ENCODE measurements around the gene PBLD.

PBLD gene
- 2.1 to 3.7 (median 2.6) reads per million in 3 donors for total RNA-seq

GRCh38 chr10:68332259-68333057 lies at the start of gene PBLD:
PBLD (minus strand) TSS chr10:68332928; CDS start chr10:68306844, 26,084 bp downstream.
- Histone ChIP-seq H3K36me3 (ENCODE audit: control insufficient read depth, insufficient read depth, low read length) (peaks cover 4% of the 10 kb centered on the region), H3K27ac (ENCODE audit: insufficient read depth, low read length, poor library complexity, severe bottlenecking) (peak within 1 kb of the TSS; percentile 98), H3K4me3 (ENCODE audit: insufficient read depth, low read depth, low read length, poor library complexity, severe bottlenecking) (peak within 1 kb of the TSS; percentile 100), H3K9me3 (ENCODE audit: control insufficient read depth, low read length) (no peaks in the 10 kb centered on the region), H3K27me3 (replicated peaks; ENCODE audit: control insufficient read depth, insufficient read depth, low read length, poor library complexity, severe bottlenecking) (no peaks in the 10 kb centered on the region), H3K4me1 (ENCODE audit: control insufficient read depth, insufficient read depth, low read length, poor library complexity, severe bottlenecking) (peaks cover 25% of the 10 kb centered on the region)
- peak; percentile 32 to 51 (median 39) for DNase-seq

- Histone ChIP-seq H3K4me3 (ENCODE audit: insufficient read depth, low read depth, low read length, poor library complexity, severe bottlenecking) (no peak overlapping the region), H3K27me3 (replicated peaks; ENCODE audit: control insufficient read depth, insufficient read depth, low read length, poor library complexity, severe bottlenecking) (no peaks in the 10 kb centered on the region), H3K27ac (ENCODE audit: insufficient read depth, low read length, poor library complexity, severe bottlenecking) (no peak overlapping the region), H3K36me3 (ENCODE audit: control insufficient read depth, insufficient read depth, low read length) (peaks cover 19% of the 10 kb centered on the region), H3K4me1 (ENCODE audit: control insufficient read depth, insufficient read depth, low read length, poor library complexity, severe bottlenecking) (no peaks in the 10 kb centered on the region), H3K9me3 (ENCODE audit: control insufficient read depth, low read length) (no peaks in the 10 kb centered on the region)
- DNase-seq, result no peak
These were observed 38.9 kb upstream of the PBLD start for GRCh38 chr10:68371604-68372003.

GRCh38 chr10:68367121-68367520 lies 34.4 kb upstream of the PBLD start:
- H3K27ac ChIP-seq (ENCODE audit: insufficient read depth, low read length, poor library complexity, severe bottlenecking), result no peak overlapping the region
- H3K27me3 ChIP-seq (replicated peaks; ENCODE audit: control insufficient read depth, insufficient read depth, low read length, poor library complexity, severe bottlenecking), result no peaks in the 10 kb centered on the region
- H3K9me3 ChIP-seq (ENCODE audit: control insufficient read depth, low read length), result no peaks in the 10 kb centered on the region
- no peak overlapping the region for H3K4me3 ChIP-seq (ENCODE audit: insufficient read depth, low read depth, low read length, poor library complexity, severe bottlenecking)
- no peak for DNase-seq
- no peaks in the 10 kb centered on the region for H3K4me1 ChIP-seq (ENCODE audit: control insufficient read depth, insufficient read depth, low read length, poor library complexity, severe bottlenecking)
- peaks cover 10% of the 10 kb centered on the region for H3K36me3 ChIP-seq (ENCODE audit: control insufficient read depth, insufficient read depth, low read length)

GRCh38 chr10:68366600-68366999 lies 33.9 kb upstream of the PBLD start:
- Histone ChIP-seq H3K27ac (ENCODE audit: insufficient read depth, low read length, poor library complexity, severe bottlenecking) (no peak overlapping the region), H3K36me3 (ENCODE audit: control insufficient read depth, insufficient read depth, low read length) (peaks cover 5% of the 10 kb centered on the region), H3K9me3 (ENCODE audit: control insufficient read depth, low read length) (no peaks in the 10 kb centered on the region), H3K27me3 (replicated peaks; ENCODE audit: control insufficient read depth, insufficient read depth, low read length, poor library complexity, severe bottlenecking) (no peaks in the 10 kb centered on the region), H3K4me3 (ENCODE audit: insufficient read depth, low read depth, low read length, poor library complexity, severe bottlenecking) (no peak overlapping the region), H3K4me1 (ENCODE audit: control insufficient read depth, insufficient read depth, low read length, poor library complexity, severe bottlenecking) (no peaks in the 10 kb centered on the region)
- no peak for DNase-seq

GRCh38 chr10:68365611-68366010 lies 32.9 kb upstream of the PBLD start:
- no peaks in the 10 kb centered on the region for H3K9me3 ChIP-seq (ENCODE audit: control insufficient read depth, low read length)
- H3K4me3 ChIP-seq (ENCODE audit: insufficient read depth, low read depth, low read length, poor library complexity, severe bottlenecking), result no peak overlapping the region
- no peaks in the 10 kb centered on the region for H3K27me3 ChIP-seq (replicated peaks; ENCODE audit: control insufficient read depth, insufficient read depth, low read length, poor library complexity, severe bottlenecking)
- H3K4me1 ChIP-seq (ENCODE audit: control insufficient read depth, insufficient read depth, low read length, poor library complexity, severe bottlenecking), result no peaks in the 10 kb centered on the region
- peaks cover 4% of the 10 kb centered on the region for H3K36me3 ChIP-seq (ENCODE audit: control insufficient read depth, insufficient read depth, low read length)
- no peak overlapping the region for H3K27ac ChIP-seq (ENCODE audit: insufficient read depth, low read length, poor library complexity, severe bottlenecking)
- DNase-seq, result no peak

- no peak for DNase-seq
- Histone ChIP-seq H3K9me3 (ENCODE audit: control insufficient read depth, low read length) (no peaks in the 10 kb centered on the region), H3K36me3 (ENCODE audit: control insufficient read depth, insufficient read depth, low read length) (peaks cover 4% of the 10 kb centered on the region), H3K4me3 (ENCODE audit: insufficient read depth, low read depth, low read length, poor library complexity, severe bottlenecking) (no peak overlapping the region), H3K4me1 (ENCODE audit: control insufficient read depth, insufficient read depth, low read length, poor library complexity, severe bottlenecking) (no peaks in the 10 kb centered on the region), H3K27me3 (replicated peaks; ENCODE audit: control insufficient read depth, insufficient read depth, low read length, poor library complexity, severe bottlenecking) (no peaks in the 10 kb centered on the region), H3K27ac (ENCODE audit: insufficient read depth, low read length, poor library complexity, severe bottlenecking) (no peak overlapping the region)
These were observed 31.6 kb upstream of the PBLD start for GRCh38 chr10:68364101-68364886.

- no peak for DNase-seq
- Histone ChIP-seq H3K4me3 (ENCODE audit: insufficient read depth, low read depth, low read length, poor library complexity, severe bottlenecking) (no peak overlapping the region), H3K4me1 (ENCODE audit: control insufficient read depth, insufficient read depth, low read length, poor library complexity, severe bottlenecking) (no peaks in the 10 kb centered on the region), H3K9me3 (ENCODE audit: control insufficient read depth, low read length) (no peaks in the 10 kb centered on the region), H3K27me3 (replicated peaks; ENCODE audit: control insufficient read depth, insufficient read depth, low read length, poor library complexity, severe bottlenecking) (no peaks in the 10 kb centered on the region), H3K27ac (ENCODE audit: insufficient read depth, low read length, poor library complexity, severe bottlenecking) (no peak overlapping the region), H3K36me3 (ENCODE audit: control insufficient read depth, insufficient read depth, low read length) (peaks cover 4% of the 10 kb centered on the region)
These were observed 29.9 kb upstream of the PBLD start for GRCh38 chr10:68362590-68362989.

- no peaks in the 10 kb centered on the region for H3K9me3 ChIP-seq (ENCODE audit: control insufficient read depth, low read length)
- no peak for DNase-seq
- peaks cover 4% of the 10 kb centered on the region for H3K36me3 ChIP-seq (ENCODE audit: control insufficient read depth, insufficient read depth, low read length)
- no peak overlapping the region for H3K4me3 ChIP-seq (ENCODE audit: insufficient read depth, low read depth, low read length, poor library complexity, severe bottlenecking)
- H3K27ac ChIP-seq (ENCODE audit: insufficient read depth, low read length, poor library complexity, severe bottlenecking), result no peak overlapping the region
- H3K4me1 ChIP-seq (ENCODE audit: control insufficient read depth, insufficient read depth, low read length, poor library complexity, severe bottlenecking), result no peaks in the 10 kb centered on the region
- H3K27me3 ChIP-seq (replicated peaks; ENCODE audit: control insufficient read depth, insufficient read depth, low read length, poor library complexity, severe bottlenecking), result no peaks in the 10 kb centered on the region
These were observed 26.5 kb upstream of the PBLD start for GRCh38 chr10:68359189-68359588.

- H3K36me3 ChIP-seq (ENCODE audit: control insufficient read depth, insufficient read depth, low read length), result peaks cover 6% of the 10 kb centered on the region
- no peaks in the 10 kb centered on the region for H3K4me1 ChIP-seq (ENCODE audit: control insufficient read depth, insufficient read depth, low read length, poor library complexity, severe bottlenecking)
- H3K27me3 ChIP-seq (replicated peaks; ENCODE audit: control insufficient read depth, insufficient read depth, low read length, poor library complexity, severe bottlenecking), result no peaks in the 10 kb centered on the region
- H3K4me3 ChIP-seq (ENCODE audit: insufficient read depth, low read depth, low read length, poor library complexity, severe bottlenecking), result no peak overlapping the region
- no peak overlapping the region for H3K27ac ChIP-seq (ENCODE audit: insufficient read depth, low read length, poor library complexity, severe bottlenecking)
- no peak for DNase-seq
- H3K9me3 ChIP-seq (ENCODE audit: control insufficient read depth, low read length), result no peaks in the 10 kb centered on the region
These were observed 20.8 kb upstream of the PBLD start for GRCh38 chr10:68353537-68353936.

- DNase-seq, result peak in 2 of 3 donors; percentile 8 to 32
- Histone ChIP-seq H3K36me3 (ENCODE audit: control insufficient read depth, insufficient read depth, low read length) (peaks cover 34% of the 10 kb centered on the region), H3K4me1 (ENCODE audit: control insufficient read depth, insufficient read depth, low read length, poor library complexity, severe bottlenecking) (no peaks in the 10 kb centered on the region), H3K27ac (ENCODE audit: insufficient read depth, low read length, poor library complexity, severe bottlenecking) (no peak overlapping the region), H3K27me3 (replicated peaks; ENCODE audit: control insufficient read depth, insufficient read depth, low read length, poor library complexity, severe bottlenecking) (no peaks in the 10 kb centered on the region), H3K9me3 (ENCODE audit: control insufficient read depth, low read length) (no peaks in the 10 kb centered on the region), H3K4me3 (ENCODE audit: insufficient read depth, low read depth, low read length, poor library complexity, severe bottlenecking) (no peak overlapping the region)
These were observed 15.6 kb upstream of the PBLD start for GRCh38 chr10:68348265-68348741.
